A673 (cell line): Measurements from ENCODE around the gene PIK3R1.

Experiments
- EZH2 ChIP-seq: fragments of 200-600 bp; sonication (generic); IDR thresholded peaks from 2 replicates; pipeline ENCODE4 v1.6.1; 2017; ENCODE audit warnings: borderline replicate concordance, low read depth, mild to moderate bottlenecking, mixed read lengths, antibody characterized with exemption, low read length; ENCODE audit not compliant: poor library complexity, severe bottlenecking
- TF ChIP-seq, protein P1 (sequence below): fragments of 300-800, 200-600 bp; sonication (generic); conservative IDR thresholded peaks from 2 replicates; pipeline ENCODE4 v1.5.1; 2017; ENCODE audit warnings: low read depth, mild to moderate bottlenecking, antibody characterized with exemption, low read length, moderate library complexity, mixed read lengths

DNA sequence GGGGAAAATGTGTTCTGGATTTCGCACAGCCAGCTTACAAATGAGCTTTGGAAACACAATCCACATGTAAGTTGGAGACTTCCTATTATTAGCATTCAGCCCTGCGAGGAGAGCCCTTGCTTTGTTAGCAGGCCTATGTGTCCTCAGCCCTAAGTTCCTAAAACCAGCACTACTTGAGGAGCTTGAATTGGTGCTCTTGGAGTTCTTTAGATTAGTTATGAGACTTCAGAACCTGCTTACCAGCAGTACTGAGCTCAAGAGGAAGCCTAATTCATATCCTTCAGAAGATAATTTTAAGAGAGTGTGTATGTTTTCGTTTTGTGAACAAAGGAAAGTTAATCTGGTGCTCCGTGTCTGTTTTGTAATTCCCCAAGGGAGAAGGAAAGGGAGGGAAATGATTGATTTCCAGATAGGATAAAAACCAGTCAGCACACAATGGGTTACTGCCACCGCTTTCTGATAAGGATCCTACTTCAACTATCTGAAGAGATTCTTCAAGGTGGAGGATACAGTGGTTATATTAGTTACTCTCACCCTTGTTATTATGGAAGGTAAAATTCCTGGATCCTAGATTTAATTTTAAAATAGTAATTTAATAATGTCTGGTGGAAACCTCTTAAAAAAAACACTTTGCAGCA, 35.2 kb downstream of the PIK3R1 start:
- TF ChIP-seq, protein P1, sequence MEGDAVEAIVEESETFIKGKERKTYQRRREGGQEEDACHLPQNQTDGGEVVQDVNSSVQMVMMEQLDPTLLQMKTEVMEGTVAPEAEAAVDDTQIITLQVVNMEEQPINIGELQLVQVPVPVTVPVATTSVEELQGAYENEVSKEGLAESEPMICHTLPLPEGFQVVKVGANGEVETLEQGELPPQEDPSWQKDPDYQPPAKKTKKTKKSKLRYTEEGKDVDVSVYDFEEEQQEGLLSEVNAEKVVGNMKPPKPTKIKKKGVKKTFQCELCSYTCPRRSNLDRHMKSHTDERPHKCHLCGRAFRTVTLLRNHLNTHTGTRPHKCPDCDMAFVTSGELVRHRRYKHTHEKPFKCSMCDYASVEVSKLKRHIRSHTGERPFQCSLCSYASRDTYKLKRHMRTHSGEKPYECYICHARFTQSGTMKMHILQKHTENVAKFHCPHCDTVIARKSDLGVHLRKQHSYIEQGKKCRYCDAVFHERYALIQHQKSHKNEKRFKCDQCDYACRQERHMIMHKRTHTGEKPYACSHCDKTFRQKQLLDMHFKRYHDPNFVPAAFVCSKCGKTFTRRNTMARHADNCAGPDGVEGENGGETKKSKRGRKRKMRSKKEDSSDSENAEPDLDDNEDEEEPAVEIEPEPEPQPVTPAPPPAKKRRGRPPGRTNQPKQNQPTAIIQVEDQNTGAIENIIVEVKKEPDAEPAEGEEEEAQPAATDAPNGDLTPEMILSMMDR, result no peak
- TF ChIP-seq EZH2, result no peak
